WTC11 (cell line): ENCODE data around the gene PPP1R14B. TPM values are rescaled to one million over a fixed set of nuclear protein-coding genes. Genes with fewer than 3 reads are reported as not detected.

Experiments
- ATAC-seq: fragments of 200-7000 bp; cut with Tn5 transposase; 2 replicates; pipeline ENCODE4 v1.10.0; 2021; ENCODE audit warnings: mild to moderate bottlenecking, moderate library complexity
- CTCF ChIA-PET: fragments of 300-600 bp; sonication (Branson Sonifier 250); formaldehyde crosslinking; loops from one replicate; lab custom pipeline; 2021; ENCODE audit warnings: antibody characterized with exemption; lab: Charles Lee
- POLR2A ChIA-PET: fragments of 350-600 bp; sonication (Branson Sonifier 250); formaldehyde crosslinking; loops from one replicate; lab custom pipeline; 2021; ENCODE audit warnings: antibody characterized with exemption; lab: Charles Lee
- DNase-seq: peaks from one replicate; pipeline ENCODE4 v3.0.0; 2021; ENCODE audit warnings: low spot score
- H3K27ac Mint-ChIP-seq: 2 replicates; pipeline ENCODE4 v1.8.0; 2021; ENCODE audit warnings: mixed read lengths
- H3K27me3 Mint-ChIP-seq: 2 replicates; pipeline ENCODE4 v1.8.0; 2021; ENCODE audit warnings: low read depth, mild to moderate bottlenecking, moderate library complexity, mixed read lengths
- H3K36me3 Mint-ChIP-seq: 2 replicates; pipeline ENCODE4 v1.8.0; 2021; ENCODE audit warnings: mixed read lengths
- H3K4me1 Mint-ChIP-seq: 2 replicates; pipeline ENCODE4 v1.8.0; 2022; ENCODE audit warnings: mixed read lengths
- H3K4me3 Mint-ChIP-seq: 2 replicates; pipeline ENCODE4 v1.8.0; 2021; ENCODE audit warnings: mild to moderate bottlenecking, moderate library complexity, mixed read lengths
- H3K9me3 Mint-ChIP-seq: 2 replicates; pipeline ENCODE4 v1.8.0; 2021; ENCODE audit warnings: mixed read lengths
- AFF4 ChIP-seq: sonication (generic); formaldehyde crosslinking; IDR thresholded peaks from 2 replicates; pipeline ENCODE4 v1.8.1; 2023; ENCODE audit warnings: mild to moderate bottlenecking, missing genetic modification reagents, borderline replicate concordance
- CBFB ChIP-seq: sonication (generic); formaldehyde crosslinking; IDR thresholded peaks from 2 replicates; pipeline ENCODE4 v1.8.1; 2022; ENCODE audit warnings: mild to moderate bottlenecking, low read depth, missing genetic modification reagents
- CDX4 ChIP-seq: fragments of 250-450 bp; sonication (Bioruptor Pico); IDR thresholded peaks from 2 replicates; pipeline ENCODE4 v1.9.0; 2021; ENCODE audit warnings: moderate library complexity, mild to moderate bottlenecking, inconsistent platforms, borderline replicate concordance
- CTCF ChIP-seq: fragments of 200-600 bp; IDR thresholded peaks from 2 replicates; pipeline ENCODE4 v1.8.0; 2022; ENCODE audit warnings: antibody characterized with exemption
- ELF4 ChIP-seq: sonication (generic); formaldehyde crosslinking; IDR thresholded peaks from 2 replicates; pipeline ENCODE4 v1.8.1; 2022; ENCODE audit warnings: low read depth, mild to moderate bottlenecking, moderate library complexity, missing genetic modification reagents
- FOXP4 ChIP-seq: sonication (generic); formaldehyde crosslinking; IDR thresholded peaks from 2 replicates; pipeline ENCODE4 v1.8.0; 2022; ENCODE audit warnings: mild to moderate bottlenecking, missing genetic modification reagents
- GABPB1 ChIP-seq: sonication (generic); formaldehyde crosslinking; IDR thresholded peaks from 2 replicates; pipeline ENCODE4 v1.8.1; 2023; ENCODE audit warnings: mild to moderate bottlenecking, missing genetic modification reagents
- HMGXB4 ChIP-seq: sonication (generic); formaldehyde crosslinking; IDR thresholded peaks from 2 replicates; pipeline ENCODE4 v1.8.1; 2023; ENCODE audit warnings: mild to moderate bottlenecking, moderate library complexity, missing genetic modification reagents
- KAT7 ChIP-seq: sonication (generic); formaldehyde crosslinking; IDR thresholded peaks from 2 replicates; pipeline ENCODE4 v1.8.1; 2023; ENCODE audit warnings: missing genetic modification reagents, mild to moderate bottlenecking, borderline replicate concordance
- MLX ChIP-seq: sonication (generic); formaldehyde crosslinking; IDR thresholded peaks from 2 replicates; pipeline ENCODE4 v1.8.1; 2023; ENCODE audit warnings: mild to moderate bottlenecking, missing genetic modification reagents, moderate library complexity
- MXD4 ChIP-seq: fragments of 250-450 bp; sonication (Bioruptor Pico); IDR thresholded peaks from 2 replicates; pipeline ENCODE4 v1.8.0; 2021; ENCODE audit warnings: mild to moderate bottlenecking, moderate library complexity, borderline replicate concordance
- NFYB ChIP-seq: sonication (generic); formaldehyde crosslinking; conservative IDR thresholded peaks from 2 replicates; pipeline ENCODE4 v1.8.0; 2022; ENCODE audit warnings: low read depth, missing genetic modification reagents
- SP1 ChIP-seq: sonication (generic); formaldehyde crosslinking; conservative IDR thresholded peaks from 2 replicates; pipeline ENCODE4 v1.8.1; 2022; ENCODE audit warnings: missing genetic modification reagents
- ZNF121 ChIP-seq: sonication (generic); formaldehyde crosslinking; IDR thresholded peaks from 2 replicates; pipeline ENCODE4 v1.8.0; 2023; ENCODE audit warnings: missing genetic modification reagents
- ZNF396 ChIP-seq: fragments of 250-450 bp; sonication (Bioruptor Pico); IDR thresholded peaks from 2 replicates; pipeline ENCODE4 v1.8.0; 2021; ENCODE audit warnings: mild to moderate bottlenecking, moderate library complexity, borderline replicate concordance
- total RNA-seq: library from RNA; stranded (reverse); gene quantifications from 3 replicates; pipeline ENCODE4 v1.2.3, GENCODE V29; 2021

Gene PPP1R14B
- total RNA-seq, 1 experiment from 2014 or later: 471 TPM

- no peak for TF ChIP-seq MLX
- TF ChIP-seq GABPB1: no peak; the same call in 1 of the 2 replicates
- TF ChIP-seq MXD4 (CRISPR knock-in tag): no peak
- peak; percentile 82 for TF ChIP-seq SP1 (CRISPR knock-in tag)
- peak; percentile 39; the same call in 1 of the 2 replicates for TF ChIP-seq HMGXB4 (CRISPR knock-in tag)
- TF ChIP-seq CTCF: no peak
- no peak for TF ChIP-seq KAT7 (CRISPR knock-in tag)
- no peak for TF ChIP-seq CDX4
- 0 out of 2 replicates have a peak, but pooled peaks have one; percentile 23 for TF ChIP-seq ELF4 (CRISPR knock-in tag)
- TF ChIP-seq ZNF396: no peak
- TF ChIP-seq AFF4 (CRISPR knock-in tag): no peak
- TF ChIP-seq NFYB (CRISPR knock-in tag): peak; percentile 72
- TF ChIP-seq FOXP4: no peak
These were observed 37.6 kb upstream of the PPP1R14B start, which contains the start of gene BAD (continued) for GRCh38 chr11:64284048-64284961.

- DNase-seq: no peak
- no peak for ATAC-seq
- peaks cover 8% of the 10 kb centered on the region for H3K4me1 Mint-ChIP-seq
- H3K27ac Mint-ChIP-seq: no peak overlapping the region
- peaks cover 12% of the 10 kb centered on the region for H3K36me3 Mint-ChIP-seq
- no peaks in the 10 kb centered on the region for H3K9me3 Mint-ChIP-seq
- CTCF ChIA-PET: interaction anchor here (0.5 to 12.5 kb wide), 6 partner anchors 11 to 74 kb away, joined by 3 to 151 read pairs (median 11); partner anchors contain the start of genes ESRRA, PRDX5 and TRMT112
- H3K27me3 Mint-ChIP-seq: peaks cover 2% of the 10 kb centered on the region; the same call in 1 of the 2 replicates
- POLR2A ChIA-PET: interaction anchor here (0.6 kb wide), 1 partner anchor 975 kb away, joined by 3 read pairs; no protein-coding TSS in a partner anchor
- peak overlapping the region; percentile 45 for H3K4me3 Mint-ChIP-seq
- no peak for TF ChIP-seq CBFB (CRISPR knock-in tag)
- TF ChIP-seq ZNF121 (CRISPR knock-in tag): peak; percentile 9; the same call in 1 of the 2 replicates
These were observed 36.3 kb upstream of the PPP1R14B start for GRCh38 chr11:64283092-64283491.
